Measurements from ENCODE around the gene TAF1B.

- TF ChIP-seq CTCF (IDR thresholded peaks at IDR 0.05), result no peak
- TF ChIP-seq ZFX (IDR thresholded peaks at IDR 0.05; ENCODE audit: borderline replicate concordance), result no peak
These were observed 136.7 kb downstream of the TAF1B start for GRCh38 chr2:9979977-9980376.
